OCI-LY7 (cell line): ENCODE data around the gene KRTAP12-2. TPM values are rescaled to one million over a fixed set of nuclear protein-coding genes. Genes with fewer than 3 reads are reported as not detected.

Experiments used
- BruUV-seq: library from RNA; stranded (reverse); fragments of 400-500 nt; replicated peaks from 2 replicates; lab custom pipeline; 2021; lab: Mats Ljungman, UMichigan
- CTCF ChIA-PET: fragments of 300-600 bp; sonication (Branson Sonifier 250); formaldehyde crosslinking; loops from one replicate; lab custom pipeline; 2022; ENCODE audit warnings: antibody characterized with exemption; ENCODE audit not compliant: unreplicated experiment; lab: Charles Lee
- POLR2A ChIA-PET: fragments of 300-600 bp; sonication (Branson Sonifier 250); formaldehyde crosslinking; loops from one replicate; lab custom pipeline; 2022; ENCODE audit warnings: antibody characterized with exemption; lab: Charles Lee
- DNase-seq: peaks from one replicate; pipeline ENCODE4 v3.0.0-alpha.2; 2015; ENCODE audit warnings: low spot score
- H2AFZ ChIP-seq: fragments of 200-600 bp; sonication (generic), shearing (Covaris generic); 2 replicates; pipeline ENCODE4 v1.6.1; 2014; ENCODE audit warnings: mild to moderate bottlenecking, antibody characterized with exemption, low read length, moderate library complexity
- H3K27ac ChIP-seq: fragments of 200-600 bp; sonication (generic); 2 replicates; pipeline ENCODE4 v1.5.1; 2014; ENCODE audit warnings: mixed run types, low read depth, mild to moderate bottlenecking, moderate library complexity, low read length, inconsistent platforms; ENCODE audit not compliant: poor library complexity, severe bottlenecking
- H3K36me3 ChIP-seq: fragments of 200-600 bp; sonication (generic); 2 replicates; pipeline ENCODE4 v1.6.1; 2014; ENCODE audit warnings: mild to moderate bottlenecking, antibody characterized with exemption, low read length, moderate library complexity, mixed read lengths; ENCODE audit not compliant: insufficient read depth
- H3K4me1 ChIP-seq: fragments of 200-600 bp; sonication (generic); 2 replicates; pipeline ENCODE4 v1.5.1; 2014; ENCODE audit warnings: mild to moderate bottlenecking, low read length; ENCODE audit not compliant: insufficient read depth, poor library complexity, severe bottlenecking
- H3K4me2 ChIP-seq: fragments of 200-600 bp; sonication (generic); 2 replicates; pipeline ENCODE4 v1.6.1; 2014; ENCODE audit warnings: mild to moderate bottlenecking, low read length
- H3K4me3 ChIP-seq: fragments of 200-600 bp; sonication (generic); 2 replicates; pipeline ENCODE4 v1.5.1; 2014; ENCODE audit warnings: mild to moderate bottlenecking, low read depth, low read length; ENCODE audit not compliant: poor library complexity, severe bottlenecking
- H3K79me2 ChIP-seq: fragments of 200-600 bp; sonication (generic); 2 replicates; pipeline ENCODE4 v1.6.1; 2016; ENCODE audit warnings: low read depth, mild to moderate bottlenecking, low read length, moderate library complexity, mixed read lengths; ENCODE audit not compliant: insufficient read depth
- H3K9me2 ChIP-seq: fragments of 200-600 bp; sonication (generic); 2 replicates; pipeline ENCODE4 v1.6.1; 2016; ENCODE audit warnings: mild to moderate bottlenecking, low read length, mixed read lengths; ENCODE audit not compliant: insufficient read depth
- H3K9me3 ChIP-seq: fragments of 200-600 bp; sonication (generic); 2 replicates; pipeline ENCODE4 v1.6.1; 2014; ENCODE audit warnings: mild to moderate bottlenecking, mixed run types, low read length, mixed read lengths
- H4K20me1 ChIP-seq: fragments of 200-600 bp; sonication (generic); 2 replicates; pipeline ENCODE4 v1.6.1; 2014; ENCODE audit warnings: mild to moderate bottlenecking, antibody characterized with exemption, low read length, moderate library complexity, mixed read lengths; ENCODE audit not compliant: insufficient read depth
- CTCF ChIP-seq: fragments of 200-600 bp; sonication (generic); conservative IDR thresholded peaks from 2 replicates; pipeline ENCODE4 v1.5.1; 2014; ENCODE audit warnings: mild to moderate bottlenecking, antibody characterized with exemption, low read length, moderate library complexity, mixed read lengths
- EZH2phosphoT487 ChIP-seq: fragments of 200-600 bp; sonication (generic); IDR thresholded peaks from 2 replicates; pipeline ENCODE4 v1.6.1; 2018; ENCODE audit warnings: low read depth, borderline replicate concordance, mild to moderate bottlenecking, mixed run types, antibody characterized with exemption, low read length, moderate library complexity, mixed read lengths
- intact Hi-C: fragments of 100-400 bp; cut with micrococcal nuclease; formaldehyde crosslinking; loops from one replicate; pipeline ENCODE4 v1.10.0; 2022; ENCODE audit not compliant: unreplicated experiment
- small RNA-seq: library from RNA; depleted of rRNA; stranded (forward); fragments of <200 nt; gene quantifications from one replicate; pipeline ENCODE3, GENCODE V24; 2014
- total RNA-seq, 2 experiments: library from RNA; depleted of rRNA in 1 of 2; stranded (reverse); fragments of >200 nt in 1 of 2; shearing (Covaris generic) in 1 of 2; gene quantifications; 2 replicates each; pipeline ENCODE4 v1.2.3, GENCODE V29; 2014 to 2022

The KRTAP12-2 gene
- total RNA-seq, 2 experiments from 2014 or later = not detected

- Histone ChIP-seq H3K79me2 (no peaks in the 10 kb centered on the region), H3K9me3 (peaks cover 13% of the 10 kb centered on the region; the same call in 1 of the 2 replicates), H3K9me2 (no peaks in the 10 kb centered on the region), H4K20me1 (no peaks in the 10 kb centered on the region), H3K4me1 (peaks cover 12% of the 10 kb centered on the region), H3K4me3 (no peak overlapping the region), H2AFZ (no peak overlapping the region), H3K36me3 (no peaks in the 10 kb centered on the region), H3K27ac (no peak overlapping the region), H3K4me2 (no peak overlapping the region)
- BruUV-seq = no TSS peak
- POLR2A ChIA-PET = no interaction called here
- intact Hi-C loops = no loop called here
- TF ChIP-seq CTCF = no peak
- no peak for TF ChIP-seq EZH2phosphoT487
- no peak for DNase-seq
- CTCF ChIA-PET = no interaction called here
These were observed 50.2 kb downstream of the KRTAP12-2 start for GRCh38 chr21:44616591-44616926.

Small RNA genes within 50 kb of the gene (small RNA-seq; reads per million reads assigned to genes)
- not detected for gene KRTAP12-6P

Other genes with a start within 250 kb of the KRTAP12-2 start
- gene LRRC3, start 211.4 kb downstream of the KRTAP12-2 start, total RNA-seq (2014; rRNA removed; shearing (Covaris generic)) = not detected in 2 replicates
- not detected in 2 replicates for gene LRRC3, start 211.4 kb downstream of the KRTAP12-2 start, total RNA-seq (2022)
- gene KRTAP10-1, start 126.7 kb downstream of the KRTAP12-2 start, total RNA-seq (2014; rRNA removed; shearing (Covaris generic)) = 0.13 TPM in 1 of 2 replicates, not detected in the other
- gene KRTAP10-1, start 126.7 kb downstream of the KRTAP12-2 start, total RNA-seq (2022) = not detected in 2 replicates
- gene KRTAP10-2, start 115.4 kb downstream of the KRTAP12-2 start, total RNA-seq (2014; rRNA removed; shearing (Covaris generic)) = not detected in 2 replicates
- not detected in 2 replicates for gene KRTAP10-2, start 115.4 kb downstream of the KRTAP12-2 start, total RNA-seq (2022)
- not detected in 2 replicates for gene KRTAP10-3, start 108.1 kb downstream of the KRTAP12-2 start, total RNA-seq (2014; rRNA removed; shearing (Covaris generic))
- not detected in 2 replicates for gene KRTAP10-3, start 108.1 kb downstream of the KRTAP12-2 start, total RNA-seq (2022)
- not detected in 2 replicates for gene KRTAP10-4, start 93.2 kb downstream of the KRTAP12-2 start, total RNA-seq (2014; rRNA removed; shearing (Covaris generic))
- not detected in 2 replicates for gene KRTAP10-4, start 93.2 kb downstream of the KRTAP12-2 start, total RNA-seq (2022)
- gene KRTAP10-5, start 86.3 kb downstream of the KRTAP12-2 start, total RNA-seq (2014; rRNA removed; shearing (Covaris generic)) = not detected in 2 replicates
- not detected in 2 replicates for gene KRTAP10-5, start 86.3 kb downstream of the KRTAP12-2 start, total RNA-seq (2022)
- gene KRTAP10-6, start 74.4 kb downstream of the KRTAP12-2 start, total RNA-seq (2014; rRNA removed; shearing (Covaris generic)) = not detected in 2 replicates
- gene KRTAP10-6, start 74.4 kb downstream of the KRTAP12-2 start, total RNA-seq (2022) = not detected in 2 replicates
- gene KRTAP10-7, start 66.3 kb downstream of the KRTAP12-2 start, total RNA-seq (2014; rRNA removed; shearing (Covaris generic)) = not detected in 2 replicates
- not detected in 2 replicates for gene KRTAP10-7, start 66.3 kb downstream of the KRTAP12-2 start, total RNA-seq (2022)
- gene KRTAP10-8, start 54.8 kb downstream of the KRTAP12-2 start, total RNA-seq (2014; rRNA removed; shearing (Covaris generic)) = not detected in 2 replicates
- gene KRTAP10-8, start 54.8 kb downstream of the KRTAP12-2 start, total RNA-seq (2022) = not detected in 2 replicates
- gene KRTAP10-9, start 39.8 kb downstream of the KRTAP12-2 start, total RNA-seq (2014; rRNA removed; shearing (Covaris generic)) = not detected in 2 replicates
- not detected in 2 replicates for gene KRTAP10-9, start 39.8 kb downstream of the KRTAP12-2 start, total RNA-seq (2022)
- not detected in 2 replicates for gene KRTAP10-10, start 29.6 kb downstream of the KRTAP12-2 start, total RNA-seq (2014; rRNA removed; shearing (Covaris generic))
- not detected in 2 replicates for gene KRTAP10-10, start 29.6 kb downstream of the KRTAP12-2 start, total RNA-seq (2022)
- gene KRTAP10-11, start 20.5 kb downstream of the KRTAP12-2 start, total RNA-seq (2014; rRNA removed; shearing (Covaris generic)) = not detected in 2 replicates
- gene KRTAP10-11, start 20.5 kb downstream of the KRTAP12-2 start, total RNA-seq (2022) = not detected in 2 replicates
- gene KRTAP12-4, start 12.3 kb downstream of the KRTAP12-2 start, total RNA-seq (2014; rRNA removed; shearing (Covaris generic)) = not detected in 2 replicates
- gene KRTAP12-4, start 12.3 kb downstream of the KRTAP12-2 start, total RNA-seq (2022) = not detected in 2 replicates
- not detected in 2 replicates for gene KRTAP12-3, start 9.0 kb downstream of the KRTAP12-2 start, total RNA-seq (2014; rRNA removed; shearing (Covaris generic))
- gene KRTAP12-3, start 9.0 kb downstream of the KRTAP12-2 start, total RNA-seq (2022) = not detected in 2 replicates
- gene KRTAP12-1, start 15.2 kb upstream of the KRTAP12-2 start, total RNA-seq (2014; rRNA removed; shearing (Covaris generic)) = not detected in 2 replicates
- not detected in 2 replicates for gene KRTAP12-1, start 15.2 kb upstream of the KRTAP12-2 start, total RNA-seq (2022)
- not detected in 2 replicates for gene KRTAP10-12, start 30.2 kb upstream of the KRTAP12-2 start, total RNA-seq (2014; rRNA removed; shearing (Covaris generic))
- not detected in 2 replicates for gene KRTAP10-12, start 30.2 kb upstream of the KRTAP12-2 start, total RNA-seq (2022)
- not detected in 2 replicates for gene TSPEAR, start 44.6 kb upstream of the KRTAP12-2 start, total RNA-seq (2014; rRNA removed; shearing (Covaris generic))
- not detected in 2 replicates for gene TSPEAR, start 44.6 kb upstream of the KRTAP12-2 start, total RNA-seq (2022)
- 104 and 121 TPM in 2 replicates for gene UBE2G2, start 134.9 kb upstream of the KRTAP12-2 start, total RNA-seq (2014; rRNA removed; shearing (Covaris generic))
- gene UBE2G2, start 134.9 kb upstream of the KRTAP12-2 start, total RNA-seq (2022) = 137 and 141 TPM in 2 replicates
- gene SUMO3, start 151.1 kb upstream of the KRTAP12-2 start, total RNA-seq (2014; rRNA removed; shearing (Covaris generic)) = 59.5 and 60.3 TPM in 2 replicates
- 85.5 and 94.6 TPM in 2 replicates for gene SUMO3, start 151.1 kb upstream of the KRTAP12-2 start, total RNA-seq (2022)
- gene PTTG1IP, start 206.8 kb upstream of the KRTAP12-2 start, total RNA-seq (2014; rRNA removed; shearing (Covaris generic)) = 38.3 and 38.9 TPM in 2 replicates
- 56.3 and 58.1 TPM in 2 replicates for gene PTTG1IP, start 206.8 kb upstream of the KRTAP12-2 start, total RNA-seq (2022)